Measurements from ENCODE around the gene ASZ1.

ASZ1 gene

GRCh38 chr7:117402109-117402508, 25.2 kb downstream of the ASZ1 start:
- DNase-seq (ENCODE audit: low read depth in 2 of 2): no peak

- no peak for DNase-seq (ENCODE audit: low read depth in 2 of 2)
These were observed 25.8 kb downstream of the ASZ1 start for GRCh38 chr7:117401293-117402002.

GRCh38 chr7:117399820-117400422, 27.4 kb downstream of the ASZ1 start:
- no peak for DNase-seq (ENCODE audit: low read depth in 2 of 2)

GRCh38 chr7:117395743-117396142, 31.6 kb downstream of the ASZ1 start:
- DNase-seq (ENCODE audit: low read depth in 2 of 2): no peak

- no peak for DNase-seq (ENCODE audit: low read depth in 2 of 2)
These were observed 33.5 kb downstream of the ASZ1 start for GRCh38 chr7:117393781-117394180.

- DNase-seq (ENCODE audit: low read depth in 2 of 2): no peak
These were observed 37.4 kb downstream of the ASZ1 start for GRCh38 chr7:117389871-117390270.

- no peak for DNase-seq (ENCODE audit: low read depth in 2 of 2)
These were observed 41.1 kb downstream of the ASZ1 start for GRCh38 chr7:117386110-117386706.

GRCh38 chr7:117385363-117386109, 41.8 kb downstream of the ASZ1 start:
- no peak for DNase-seq (ENCODE audit: low read depth in 2 of 2)

GRCh38 chr7:117384688-117385362, 42.5 kb downstream of the ASZ1 start:
- no peak for DNase-seq (ENCODE audit: low read depth in 2 of 2)

GRCh38 chr7:117383483-117384189, 43.7 kb downstream of the ASZ1 start:
- no peak for DNase-seq (ENCODE audit: low read depth in 2 of 2)

- DNase-seq (ENCODE audit: low read depth in 2 of 2): no peak
These were observed 44.2 kb downstream of the ASZ1 start for GRCh38 chr7:117383046-117383445.

GRCh38 chr7:117381362-117381761, 45.9 kb downstream of the ASZ1 start:
- DNase-seq (ENCODE audit: low read depth in 2 of 2): no peak

- no peak for DNase-seq (ENCODE audit: low read depth in 2 of 2)
These were observed 51.9 kb downstream of the ASZ1 start for GRCh38 chr7:117375380-117375779.

- DNase-seq (ENCODE audit: low read depth in 2 of 2): no peak
These were observed 55.2 kb downstream of the ASZ1 start for GRCh38 chr7:117372073-117372472.

- DNase-seq (ENCODE audit: low read depth in 2 of 2): no peak
These were observed 62.8 kb downstream of the ASZ1 start for GRCh38 chr7:117364339-117365080.

GRCh38 chr7:117362294-117362888, 64.9 kb downstream of the ASZ1 start:
- DNase-seq (ENCODE audit: low read depth in 2 of 2): no peak

GRCh38 chr7:117350027-117350426, 77.3 kb downstream of the ASZ1 start:
- no peak for DNase-seq (ENCODE audit: low read depth in 2 of 2)

- DNase-seq (ENCODE audit: low read depth in 2 of 2): no peak
These were observed 77.7 kb downstream of the ASZ1 start for GRCh38 chr7:117349570-117349969.

- no peak for DNase-seq (ENCODE audit: low read depth in 2 of 2)
These were observed 79.2 kb downstream of the ASZ1 start for GRCh38 chr7:117347962-117348672.

GRCh38 chr7:117347480-117347879, 79.8 kb downstream of the ASZ1 start:
- no peak for DNase-seq (ENCODE audit: low read depth in 2 of 2)
